ENCODE measurements around the gene RPS6KA3. TPM values are rescaled to one million over a fixed set of nuclear protein-coding genes. Genes with fewer than 3 reads are reported as not detected.
"Not testable (repeated sequence)": the region's sequence is repeated elsewhere in the genome, so short reads cannot be mapped to it uniquely, and the experiment has no call there.

The RPS6KA3 gene
- total RNA-seq, 1 donor from 2014 or later = 64.5 TPM

GRCh38 chrX:20181598-20182329, 84.9 kb downstream of the RPS6KA3 start:
- TF ChIP-seq, protein P1, sequence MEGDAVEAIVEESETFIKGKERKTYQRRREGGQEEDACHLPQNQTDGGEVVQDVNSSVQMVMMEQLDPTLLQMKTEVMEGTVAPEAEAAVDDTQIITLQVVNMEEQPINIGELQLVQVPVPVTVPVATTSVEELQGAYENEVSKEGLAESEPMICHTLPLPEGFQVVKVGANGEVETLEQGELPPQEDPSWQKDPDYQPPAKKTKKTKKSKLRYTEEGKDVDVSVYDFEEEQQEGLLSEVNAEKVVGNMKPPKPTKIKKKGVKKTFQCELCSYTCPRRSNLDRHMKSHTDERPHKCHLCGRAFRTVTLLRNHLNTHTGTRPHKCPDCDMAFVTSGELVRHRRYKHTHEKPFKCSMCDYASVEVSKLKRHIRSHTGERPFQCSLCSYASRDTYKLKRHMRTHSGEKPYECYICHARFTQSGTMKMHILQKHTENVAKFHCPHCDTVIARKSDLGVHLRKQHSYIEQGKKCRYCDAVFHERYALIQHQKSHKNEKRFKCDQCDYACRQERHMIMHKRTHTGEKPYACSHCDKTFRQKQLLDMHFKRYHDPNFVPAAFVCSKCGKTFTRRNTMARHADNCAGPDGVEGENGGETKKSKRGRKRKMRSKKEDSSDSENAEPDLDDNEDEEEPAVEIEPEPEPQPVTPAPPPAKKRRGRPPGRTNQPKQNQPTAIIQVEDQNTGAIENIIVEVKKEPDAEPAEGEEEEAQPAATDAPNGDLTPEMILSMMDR (IDR thresholded peaks at IDR 0.05) = no peak
- no peak overlapping the region for H3K27ac ChIP-seq
- H3K4me3 ChIP-seq = no peak overlapping the region
- intact Hi-C loops (cut with DNase I) = no loop called here
- DNase-seq = no peak
- peaks cover 43% of the 10 kb centered on the region for H3K36me3 ChIP-seq
- no peaks in the 10 kb centered on the region for H3K4me1 ChIP-seq
- H3K27me3 ChIP-seq (ENCODE audit: low read depth) = no peaks in the 10 kb centered on the region
- no peaks in the 10 kb centered on the region for H3K9me3 ChIP-seq
- ATAC-seq = no peak

- Histone ChIP-seq H3K27ac (no peak overlapping the region), H3K4me1 (no peaks in the 10 kb centered on the region), H3K27me3 (ENCODE audit: low read depth) (no peaks in the 10 kb centered on the region), H3K9me3 (no peaks in the 10 kb centered on the region), H3K4me3 (no peak overlapping the region), H3K36me3 (peaks cover 52% of the 10 kb centered on the region)
- TF ChIP-seq, protein P1 (IDR thresholded peaks at IDR 0.05) = no peak
- ATAC-seq (no peak), DNase-seq (no peak)
- intact Hi-C loops (cut with DNase I) = no loop called here
Measured at GRCh38 chrX:20177093-20177492, 89.6 kb downstream of the RPS6KA3 start.

DNA sequence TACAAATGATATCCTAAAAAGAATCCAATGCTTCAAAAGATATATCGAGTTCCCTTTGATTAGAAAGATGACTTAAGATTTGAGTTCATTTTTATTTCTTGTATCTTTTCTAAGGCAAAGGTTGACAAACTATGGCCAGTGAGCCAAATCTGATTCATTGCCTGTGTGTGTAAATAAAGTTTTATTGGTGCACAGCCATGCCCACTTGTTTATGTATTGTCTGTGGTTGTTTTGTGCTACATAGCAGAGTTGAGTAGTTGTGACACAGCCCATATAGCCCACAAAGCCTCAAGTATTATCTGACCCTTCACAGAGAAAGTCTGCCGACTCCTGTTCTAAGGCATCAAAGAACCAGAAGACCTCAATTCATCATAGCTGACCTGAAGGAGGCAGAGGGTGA, 92.9 kb downstream of the RPS6KA3 start:
- TF ChIP-seq, protein P1 (IDR thresholded peaks at IDR 0.05) = no peak
- no peak for DNase-seq
- no peak overlapping the region for H3K27ac ChIP-seq
- no peaks in the 10 kb centered on the region for H3K4me1 ChIP-seq
- no peaks in the 10 kb centered on the region for H3K9me3 ChIP-seq
- intact Hi-C loops (cut with DNase I) = no loop called here
- no peaks in the 10 kb centered on the region for H3K27me3 ChIP-seq (ENCODE audit: low read depth)
- peaks cover 79% of the 10 kb centered on the region for H3K36me3 ChIP-seq
- ATAC-seq = no peak
- no peak overlapping the region for H3K4me3 ChIP-seq

- ATAC-seq (no peak), DNase-seq (no peak)
- H3K27ac ChIP-seq = no peak overlapping the region
- H3K36me3 ChIP-seq = peaks cover 85% of the 10 kb centered on the region
- H3K27me3 ChIP-seq (ENCODE audit: low read depth) = no peaks in the 10 kb centered on the region
- H3K4me3 ChIP-seq = no peak overlapping the region
- TF ChIP-seq, protein P1 (IDR thresholded peaks at IDR 0.05) = no peak
- intact Hi-C loops (cut with DNase I) = no loop called here
- no peaks in the 10 kb centered on the region for H3K9me3 ChIP-seq
- no peaks in the 10 kb centered on the region for H3K4me1 ChIP-seq
Measured at GRCh38 chrX:20173313-20173712, 93.4 kb downstream of the RPS6KA3 start.

- ATAC-seq (no peak), DNase-seq (no peak)
- no peaks in the 10 kb centered on the region for H3K4me1 ChIP-seq
- TF ChIP-seq, protein P1 (IDR thresholded peaks at IDR 0.05) = no peak
- H3K9me3 ChIP-seq = no peaks in the 10 kb centered on the region
- peaks cover 94% of the 10 kb centered on the region for H3K36me3 ChIP-seq
- H3K27me3 ChIP-seq (ENCODE audit: low read depth) = no peaks in the 10 kb centered on the region
- H3K27ac ChIP-seq = no peak overlapping the region
- intact Hi-C loops (cut with DNase I) = no loop called here
- no peak overlapping the region for H3K4me3 ChIP-seq
Measured at GRCh38 chrX:20171887-20172286, 94.8 kb downstream of the RPS6KA3 start.

GRCh38 chrX:20162516-20162915, 104.2 kb downstream of the RPS6KA3 start:
- intact Hi-C loops (cut with DNase I); H3K4me1 ChIP-seq; H3K27ac ChIP-seq; H3K27me3 ChIP-seq (ENCODE audit: low read depth); ATAC-seq; H3K9me3 ChIP-seq; H3K4me3 ChIP-seq; DNase-seq: not testable (repeated sequence)
- H3K36me3 ChIP-seq = peaks cover 74% of the 10 kb centered on the region

All from lower lobe of right lung (tissue), 2 donors.